GM06990 (cell line): Measurements from ENCODE around the gene AP3D1.
"Not testable (repeated sequence)": the region's sequence is repeated elsewhere in the genome, so short reads cannot be mapped to it uniquely, and the experiment has no call there.

ENCODE experiments used
- DNase-seq: peaks from one replicate; pipeline ENCODE4 v3.0.0-alpha.2; 2011; ENCODE audit not compliant: insufficient read length; ENCODE audit errors: extremely low read depth
- H3K27me3 ChIP-seq: replicated peaks from 2 replicates; pipeline ENCODE4 v1.6.0; 2011; ENCODE audit warnings: low read length; ENCODE audit not compliant: control insufficient read depth, insufficient read depth
- H3K36me3 ChIP-seq: 2 replicates; pipeline ENCODE4 v1.5.1; 2011; ENCODE audit warnings: low read length; ENCODE audit not compliant: control insufficient read depth, insufficient read depth
- H3K4me3 ChIP-seq: replicated peaks from 2 replicates; pipeline ENCODE4 v1.5.1; 2011; ENCODE audit warnings: low read depth, mild to moderate bottlenecking, control low read depth, low read length
- CTCF ChIP-seq: IDR thresholded peaks from 2 replicates; pipeline ENCODE4 v1.5.1; 2011; ENCODE audit warnings: low read length, control low read depth, mild to moderate bottlenecking, inconsistent platforms; ENCODE audit not compliant: insufficient read depth, poor library complexity, severe bottlenecking

Gene AP3D1

GRCh38 chr19:2151339-2152229 lies at the start of gene AP3D1:
TSS of gene AP3D1 (minus strand) at chr19:2151566. CDS start at chr19:2151334, 232 bp downstream.
- peak; percentile 99 for DNase-seq
- Histone ChIP-seq H3K27me3 (no peaks in the 10 kb centered on the region), H3K4me3 (peak within 1 kb of the TSS; percentile 99), H3K36me3 (no peaks in the 10 kb centered on the region; the same call in none of the 2 replicates)
- TF ChIP-seq CTCF, result no peak

- H3K36me3 ChIP-seq, result peaks cover 38% of the 10 kb centered on the region
- H3K4me3 ChIP-seq, H3K27me3 ChIP-seq, DNase-seq: not testable (repeated sequence)
These were observed 49.4 kb upstream of the AP3D1 start for GRCh38 chr19:2200624-2201294.

GRCh38 chr19:2199861-2200623 lies 48.7 kb upstream of the AP3D1 start:
- Histone ChIP-seq H3K4me3 (no peak overlapping the region), H3K36me3 (peaks cover 44% of the 10 kb centered on the region), H3K27me3 (no peaks in the 10 kb centered on the region)
- no peak for DNase-seq
- TF ChIP-seq CTCF, result no peak

- Histone ChIP-seq H3K36me3 (peaks cover 46% of the 10 kb centered on the region), H3K4me3 (no peak overlapping the region), H3K27me3 (no peaks in the 10 kb centered on the region)
- peak; percentile 66 for TF ChIP-seq CTCF
- no peak for DNase-seq
These were observed 47.8 kb upstream of the AP3D1 start for GRCh38 chr19:2199215-2199614.

- no peak for TF ChIP-seq CTCF
- Histone ChIP-seq H3K4me3 (no peak overlapping the region), H3K36me3 (peaks cover 43% of the 10 kb centered on the region), H3K27me3 (no peaks in the 10 kb centered on the region)
- no peak for DNase-seq
These were observed 47.0 kb upstream of the AP3D1 start for GRCh38 chr19:2198317-2198716.
